ENCODE results near the gene NFIB. TPM values are rescaled to one million over a fixed set of nuclear protein-coding genes. Genes with fewer than 3 reads are reported as not detected.
A peak's percentile ranks its signal among the peaks of the same experiment; 100 is the strongest.

Gene NFIB
- total and polyA plus RNA-seq, 2 donors (not counting 3 experiments of a cell fraction or from before 2014, with no cell fraction given), result 26.4 to 174 TPM

DNA sequence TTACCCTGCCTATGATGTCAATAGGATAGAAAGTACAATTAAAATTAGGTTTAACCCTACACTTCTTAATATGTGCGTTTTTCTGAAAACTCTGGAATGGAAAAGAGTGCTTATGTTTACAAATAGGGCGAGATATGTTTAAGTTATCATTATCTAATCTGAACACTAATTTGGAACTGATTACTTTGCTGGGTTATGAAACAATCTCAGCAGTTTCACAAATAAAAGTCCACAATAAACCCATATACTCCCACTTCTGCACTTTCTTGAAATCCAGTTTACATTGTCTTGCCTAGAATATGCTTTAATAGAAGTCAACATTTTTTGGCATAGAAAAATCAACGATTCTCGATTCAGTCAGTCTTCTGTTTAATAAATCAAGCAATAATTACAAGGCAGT, 236.3 kb downstream of the NFIB start:
- Histone ChIP-seq H2AFZ (ENCODE audit: low read depth, low read length) (no peak overlapping the region), H3K9ac (replicated peaks; ENCODE audit: extremely low read depth, insufficient read depth, low read length) (no peak overlapping the region), H3K4me2 (ENCODE audit: insufficient read depth, low read length) (no peak overlapping the region), H3K79me2 (ENCODE audit: control insufficient read depth, insufficient read depth, low read length) (no peaks in the 10 kb centered on the region), H3K4me3 (replicated peaks in 1 of 3; ENCODE audit: insufficient read depth in 1 of 3, low read depth in 1 of 3, low read length in 3 of 3) (no peak overlapping the region), H3K4me1 (ENCODE audit: control insufficient read depth, extremely low read depth, insufficient read depth, low read length) (no peaks in the 10 kb centered on the region), H3K27me3 (ENCODE audit: control insufficient read depth in 2 of 2, insufficient read depth in 2 of 2, low read length in 2 of 2) (no peaks in the 10 kb centered on the region), H3K27ac (ENCODE audit: insufficient read depth, low read depth, low read length) (no peak overlapping the region), H4K20me1 (replicated peaks; ENCODE audit: control insufficient read depth, extremely low read depth, insufficient read depth, low read length) (no peaks in the 10 kb centered on the region), H3K9me1 (replicated peaks; ENCODE audit: control insufficient read depth, extremely low read depth, insufficient read depth, low read length) (no peaks in the 10 kb centered on the region), H3K36me3 (ENCODE audit: control insufficient read depth in 2 of 2, extremely low read depth in 1 of 2, insufficient read depth in 2 of 2, low read length in 2 of 2) (no peaks in the 10 kb centered on the region), H3K9me3 (replicated peaks; ENCODE audit: control insufficient read depth, insufficient read depth, low read length) (no peaks in the 10 kb centered on the region)
- dilution Hi-C loops (cut with MboI; ENCODE audit: extremely low pct_ligation_motif_present, low sequenced_read_pairs) (no loop called here), intact Hi-C loops (cut with micrococcal nuclease) (no loop called here)
- CTCF ChIA-PET, result interaction anchor here (2.3 kb wide), 1 partner anchor 276 kb away, joined by 7 read pairs; no protein-coding TSS in a partner anchor
- TF ChIP-seq GATA2 (IDR thresholded peaks at IDR 0.05; ENCODE audit: insufficient read depth, insufficient read length, low read depth, low read length), result no peak
- no peak for TF ChIP-seq FOS (IDR thresholded peaks at IDR 0.05; ENCODE audit: borderline replicate concordance, insufficient read depth, low read length)
- no peak for TF ChIP-seq POLR2A (IDR thresholded peaks at IDR 0.05; ENCODE audit: low read depth, low read length)
- TF ChIP-seq JUN (IDR thresholded peaks at IDR 0.05; ENCODE audit: borderline replicate concordance, insufficient read depth, insufficient read length, low read depth), result no peak
- TF ChIP-seq, protein P1, sequence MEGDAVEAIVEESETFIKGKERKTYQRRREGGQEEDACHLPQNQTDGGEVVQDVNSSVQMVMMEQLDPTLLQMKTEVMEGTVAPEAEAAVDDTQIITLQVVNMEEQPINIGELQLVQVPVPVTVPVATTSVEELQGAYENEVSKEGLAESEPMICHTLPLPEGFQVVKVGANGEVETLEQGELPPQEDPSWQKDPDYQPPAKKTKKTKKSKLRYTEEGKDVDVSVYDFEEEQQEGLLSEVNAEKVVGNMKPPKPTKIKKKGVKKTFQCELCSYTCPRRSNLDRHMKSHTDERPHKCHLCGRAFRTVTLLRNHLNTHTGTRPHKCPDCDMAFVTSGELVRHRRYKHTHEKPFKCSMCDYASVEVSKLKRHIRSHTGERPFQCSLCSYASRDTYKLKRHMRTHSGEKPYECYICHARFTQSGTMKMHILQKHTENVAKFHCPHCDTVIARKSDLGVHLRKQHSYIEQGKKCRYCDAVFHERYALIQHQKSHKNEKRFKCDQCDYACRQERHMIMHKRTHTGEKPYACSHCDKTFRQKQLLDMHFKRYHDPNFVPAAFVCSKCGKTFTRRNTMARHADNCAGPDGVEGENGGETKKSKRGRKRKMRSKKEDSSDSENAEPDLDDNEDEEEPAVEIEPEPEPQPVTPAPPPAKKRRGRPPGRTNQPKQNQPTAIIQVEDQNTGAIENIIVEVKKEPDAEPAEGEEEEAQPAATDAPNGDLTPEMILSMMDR (IDR thresholded peaks at IDR 0.05; ENCODE audit: extremely low read depth in 1 of 2, insufficient read depth in 1 of 2, low read depth in 1 of 2, low read length in 2 of 2), result no peak
- TF ChIP-seq POLR2AphosphoS5 (IDR thresholded peaks at IDR 0.05; ENCODE audit: insufficient read depth, low read depth, low read length), result no peak
- TF ChIP-seq MYC (IDR thresholded peaks at IDR 0.05; ENCODE audit: low read depth, low read length), result no peak
- TF ChIP-seq EZH2 (IDR thresholded peaks at IDR 0.05; ENCODE audit: borderline replicate concordance, low read depth, low read length, severe bottlenecking), result no peak
- TF ChIP-seq, protein P2, sequence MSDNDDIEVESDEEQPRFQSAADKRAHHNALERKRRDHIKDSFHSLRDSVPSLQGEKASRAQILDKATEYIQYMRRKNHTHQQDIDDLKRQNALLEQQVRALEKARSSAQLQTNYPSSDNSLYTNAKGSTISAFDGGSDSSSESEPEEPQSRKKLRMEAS (IDR thresholded peaks at IDR 0.05; ENCODE audit: insufficient read depth, insufficient read length), result no peak
- BruUV-seq (replicated peaks), result no TSS peak
- POLR2A ChIA-PET, result no interaction called here
- DNase-seq (ENCODE audit: low read depth, low spot score) (no peak), FAIRE-seq (peak; percentile 12)

Measured in endothelial cell of umbilical vein (primary cell).